GM12878 (cell line): ENCODE results near the gene SCMH1. TPM values are rescaled to one million over a fixed set of nuclear protein-coding genes. Genes with fewer than 3 reads are reported as not detected.

Source experiments
- ATAC-seq: fragments of 200-7000 bp; cut with Tn5 transposase; 3 replicates; pipeline ENCODE4 v1.9.1; 2020; ENCODE audit warnings: mild to moderate bottlenecking, moderate library complexity
- BruUV-seq: library from RNA; stranded (reverse); fragments of 400-500 nt; replicated peaks from 2 replicates; lab custom pipeline; 2021; lab: Mats Ljungman, UMichigan
- CTCF ChIA-PET: fragments of 300-600 bp; sonication (Branson Sonifier 250); formaldehyde crosslinking; extraction: SDS; loops from one replicate; lab custom pipeline; 2021; ENCODE audit warnings: inconsistent platforms; lab: Yijun Ruan, JAX
- POLR2A ChIA-PET: fragments of 350-600 bp; formaldehyde crosslinking; extraction: SDS; loops from one replicate; lab custom pipeline; 2021; ENCODE audit warnings: inconsistent platforms; lab: Charles Lee
- RAD21 ChIA-PET: fragments of 300-600 bp; sonication (Branson Sonifier 250); formaldehyde crosslinking; loops from one replicate; lab custom pipeline; 2023; ENCODE audit warnings: antibody characterized with exemption; ENCODE audit not compliant: unreplicated experiment; lab: Charles Lee
- SMC1A ChIA-PET: fragments of 300-600 bp; sonication (Branson Sonifier 250); formaldehyde crosslinking; loops from one replicate; lab custom pipeline; 2023; ENCODE audit not compliant: unreplicated experiment, uncharacterized antibody; lab: Charles Lee
- DNase-seq: peaks from one replicate; pipeline ENCODE4 v3.0.0-alpha.2; 2011; ENCODE audit warnings: low read depth, low spot score
- FAIRE-seq: peaks from 3 replicates; lab custom pipeline; 2011; peaks lifted over from hg19 to GRCh38; lab: Jason Lieb, UNC
- H2AFZ ChIP-seq: 2 replicates; pipeline ENCODE4 v1.6.0; 2011; ENCODE audit warnings: low read depth, low read length, control low read depth; ENCODE audit not compliant: control insufficient read depth
- H3K27ac ChIP-seq: 2 replicates; pipeline ENCODE4 v1.5.1; 2011; ENCODE audit warnings: control low read depth; ENCODE audit not compliant: control insufficient read depth, insufficient read depth
- H3K27me3 ChIP-seq, 2 experiments: replicated peaks in 1 of 2; 2 replicates each; pipeline versions ENCODE4 v1.6.0 to v1.6.1; 2011; ENCODE audit warnings: low read length in 1 of 2; ENCODE audit not compliant: control insufficient read depth in 2 of 2, insufficient read depth in 2 of 2
- H3K36me3 ChIP-seq, 2 experiments: 2 replicates each; pipeline ENCODE4 v1.5.1; 2011; ENCODE audit warnings: low read length in 1 of 2; ENCODE audit not compliant: control insufficient read depth in 2 of 2, insufficient read depth in 2 of 2
- H3K4me1 ChIP-seq: 2 replicates; pipeline ENCODE4 v1.6.1; 2011; ENCODE audit warnings: mild to moderate bottlenecking, low read length, moderate library complexity, mixed read lengths; ENCODE audit not compliant: control insufficient read depth, insufficient read depth
- H3K4me2 ChIP-seq: 2 replicates; pipeline ENCODE4 v1.6.0; 2011; ENCODE audit warnings: control low read depth; ENCODE audit not compliant: control insufficient read depth, insufficient read depth
- H3K4me3 ChIP-seq: fragments of 200-600 bp; sonication (generic); 2 replicates; pipeline ENCODE4 v1.5.1; 2016
- H3K79me2 ChIP-seq: 2 replicates; pipeline ENCODE4 v1.6.0; 2011; ENCODE audit warnings: low read length; ENCODE audit not compliant: control insufficient read depth, insufficient read depth
- H3K9ac ChIP-seq: 2 replicates; pipeline ENCODE4 v1.8.0; 2011; ENCODE audit warnings: low read length, control low read depth, mixed read lengths; ENCODE audit not compliant: control insufficient read depth, insufficient read depth
- H3K9me3 ChIP-seq: replicated peaks from 3 replicates; pipeline ENCODE4 v1.5.1; 2011; ENCODE audit warnings: mild to moderate bottlenecking, low read length; ENCODE audit not compliant: control insufficient read depth, insufficient read depth
- H4K20me1 ChIP-seq: 2 replicates; pipeline ENCODE4 v1.6.0; 2011; ENCODE audit not compliant: control insufficient read depth, insufficient read depth
- BACH1 ChIP-seq: fragments of 450-650 bp; IDR thresholded peaks from 2 replicates; pipeline ENCODE4 v1.6.1; 2017; ENCODE audit warnings: mild to moderate bottlenecking, borderline replicate concordance
- CBX3 ChIP-seq: fragments of 200-600 bp; sonication (generic); IDR thresholded peaks from 2 replicates; pipeline ENCODE4 v1.6.1; 2016; ENCODE audit warnings: low read depth, borderline replicate concordance
- CHD1 ChIP-seq: IDR thresholded peaks from 2 replicates; pipeline ENCODE4 v1.6.1; 2012; ENCODE audit warnings: low read depth, low read length, improper control_type of control experiment
- HDGF ChIP-seq: fragments of 450-650 bp; IDR thresholded peaks from 2 replicates; pipeline ENCODE4 v1.6.1; 2016; ENCODE audit warnings: antibody characterized with exemption
- RB1 ChIP-seq: fragments of 450-650 bp; formaldehyde crosslinking; IDR thresholded peaks from 2 replicates; pipeline ENCODE4 v1.6.1; 2017; ENCODE audit warnings: mild to moderate bottlenecking, borderline replicate concordance
- RFX5 ChIP-seq: IDR thresholded peaks from 2 replicates; pipeline ENCODE4 v1.6.1; 2011; ENCODE audit warnings: low read depth, low read length, improper control_type of control experiment
- RUNX3 ChIP-seq: IDR thresholded peaks from 2 replicates; pipeline ENCODE4 v1.6.1; 2012; ENCODE audit warnings: low read length, inconsistent platforms
- TCF3 ChIP-seq: IDR thresholded peaks from 2 replicates; pipeline ENCODE4 v1.6.1; 2012; ENCODE audit warnings: low read depth, mild to moderate bottlenecking, low read length, borderline replicate concordance; ENCODE audit not compliant: insufficient read depth
- YBX1 ChIP-seq: fragments of 450-650 bp; IDR thresholded peaks from 2 replicates; pipeline ENCODE4 v1.6.1; 2016; ENCODE audit warnings: antibody characterized with exemption
- WGBS: methylation state at CpG from one replicate; pipeline ENCODE4 v1.1.6; 2016; ENCODE audit warnings: low lambda C conversion rate; ENCODE audit not compliant: insufficient replicate concordance, insufficient coverage; ENCODE audit errors: missing lambda C conversion rate; 5-methylcytosine and 5-hydroxymethylcytosine counted together
- in situ Hi-C: fragments of 300-500 bp; cut with MboI; formaldehyde crosslinking; loops from 9 replicates; pipeline ENCODE4 v1.14.3; 2018; ENCODE audit warnings: mixed read lengths
- intact Hi-C: fragments of 100-400 bp; cut with micrococcal nuclease; formaldehyde crosslinking; loops from one replicate; pipeline ENCODE4 v1.14.2; 2022; ENCODE audit not compliant: unreplicated experiment
- polyA plus RNA-seq, 11 experiments: library from polyadenylated mRNA; depleted of rRNA in 4 of 11; unstranded in 6 of 11; stranded (reverse) in 5 of 11; fragments of >200 nt; fragmentation: Nextera tagmentation in 4 of 11; fragmentation: Illumina TruSeq in 1 of 11; extraction: Ambion mirVana in 4 of 11; extraction: Trizol in 1 of 11; gene quantifications; 1 replicate in 1 of 11; 2 replicates in 10 of 11; pipeline versions ENCODE4 v1.2.1 to v1.2.3, GENCODE V29; 2011 to 2016; ENCODE audit warnings: inconsistent platforms in 2 of 11, missing spikeins in 2 of 11, low read depth in 1 of 11
- total RNA-seq, 4 experiments: library from RNA; depleted of rRNA in 3 of 4; stranded (reverse); fragments of >200 nt in 3 of 4; fragmentation: Illumina TruSeq in 1 of 4; extraction: Trizol in 1 of 4; gene quantifications; 2 replicates each; pipeline versions ENCODE4 v1.2.1 to v1.2.3, GENCODE V29; 2013 to 2021
- TF ChIP-seq, protein P1 (sequence below): IDR thresholded peaks from 2 replicates; pipeline ENCODE4 v1.6.1; 2012; ENCODE audit warnings: mild to moderate bottlenecking, low read depth, low read length
- TF ChIP-seq, protein P2 (sequence below): IDR thresholded peaks from 2 replicates; pipeline ENCODE4 v1.6.1; 2011; ENCODE audit warnings: borderline replicate concordance, low read depth, mild to moderate bottlenecking, moderate library complexity, low read length; ENCODE audit not compliant: insufficient read depth, poor library complexity, severe bottlenecking

The SCMH1 gene
- total and polyA plus RNA-seq, 10 of the 15 experiments (the other 5 are each of a cell fraction or from before 2014, with no cell fraction given), result 7.5 to 44.1 (median 27.8) TPM

DNA sequence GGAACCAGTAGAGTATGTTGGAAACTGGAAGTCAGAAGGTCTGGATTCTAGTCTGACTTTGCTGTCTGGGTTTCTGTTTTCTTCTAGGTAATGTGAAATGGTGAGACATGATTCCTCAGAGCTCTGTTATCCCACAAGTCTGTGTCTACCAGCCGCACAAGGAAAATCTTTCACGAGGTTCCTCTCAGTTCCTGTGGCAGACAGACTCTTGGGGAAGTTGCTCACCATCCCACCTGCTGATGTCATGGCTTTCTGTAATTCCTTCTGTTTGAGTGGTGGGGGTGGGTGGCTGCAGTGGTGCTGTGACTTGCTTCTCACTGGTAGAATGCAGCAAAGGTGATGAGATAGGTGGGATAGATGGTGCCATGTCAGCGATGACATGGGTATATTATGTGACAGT, 17.1 kb upstream of the SCMH1 start:
- Histone ChIP-seq H2AFZ (no peak overlapping the region), H3K79me2 (no peaks in the 10 kb centered on the region), H3K9me3 (no peaks in the 10 kb centered on the region; the same call in 1 of the 3 replicates), H3K4me1 (no peaks in the 10 kb centered on the region), H4K20me1 (no peaks in the 10 kb centered on the region), H3K27ac (no peak overlapping the region), H3K27me3 (no peaks in the 10 kb centered on the region), H3K4me3 (no peak overlapping the region), H3K4me2 (no peak overlapping the region), H3K9ac (no peak overlapping the region), H3K36me3 (no peaks in the 10 kb centered on the region)
- ChIA-PET POLR2A (interaction anchor here (0.7 kb wide), 1 partner anchor 24 kb away, joined by 3 read pairs; no protein-coding TSS in a partner anchor), RAD21 (no interaction called here), SMC1A (interaction anchor here (1.0 to 1.5 kb wide), 2 partner anchors 16 to 18 kb away, joined by 3 read pairs; no protein-coding TSS in a partner anchor), CTCF (interaction anchor here (1.0 to 2.0 kb wide), 4 partner anchors 8 to 175 kb away, joined by 3 to 6 read pairs (median 4); no protein-coding TSS in a partner anchor)
- no TSS peak for BruUV-seq
- ATAC-seq (no peak), DNase-seq (no peak), FAIRE-seq (no peak)
- TF ChIP-seq RUNX3, result no peak
- no peak for TF ChIP-seq YBX1
- TF ChIP-seq, protein P1, sequence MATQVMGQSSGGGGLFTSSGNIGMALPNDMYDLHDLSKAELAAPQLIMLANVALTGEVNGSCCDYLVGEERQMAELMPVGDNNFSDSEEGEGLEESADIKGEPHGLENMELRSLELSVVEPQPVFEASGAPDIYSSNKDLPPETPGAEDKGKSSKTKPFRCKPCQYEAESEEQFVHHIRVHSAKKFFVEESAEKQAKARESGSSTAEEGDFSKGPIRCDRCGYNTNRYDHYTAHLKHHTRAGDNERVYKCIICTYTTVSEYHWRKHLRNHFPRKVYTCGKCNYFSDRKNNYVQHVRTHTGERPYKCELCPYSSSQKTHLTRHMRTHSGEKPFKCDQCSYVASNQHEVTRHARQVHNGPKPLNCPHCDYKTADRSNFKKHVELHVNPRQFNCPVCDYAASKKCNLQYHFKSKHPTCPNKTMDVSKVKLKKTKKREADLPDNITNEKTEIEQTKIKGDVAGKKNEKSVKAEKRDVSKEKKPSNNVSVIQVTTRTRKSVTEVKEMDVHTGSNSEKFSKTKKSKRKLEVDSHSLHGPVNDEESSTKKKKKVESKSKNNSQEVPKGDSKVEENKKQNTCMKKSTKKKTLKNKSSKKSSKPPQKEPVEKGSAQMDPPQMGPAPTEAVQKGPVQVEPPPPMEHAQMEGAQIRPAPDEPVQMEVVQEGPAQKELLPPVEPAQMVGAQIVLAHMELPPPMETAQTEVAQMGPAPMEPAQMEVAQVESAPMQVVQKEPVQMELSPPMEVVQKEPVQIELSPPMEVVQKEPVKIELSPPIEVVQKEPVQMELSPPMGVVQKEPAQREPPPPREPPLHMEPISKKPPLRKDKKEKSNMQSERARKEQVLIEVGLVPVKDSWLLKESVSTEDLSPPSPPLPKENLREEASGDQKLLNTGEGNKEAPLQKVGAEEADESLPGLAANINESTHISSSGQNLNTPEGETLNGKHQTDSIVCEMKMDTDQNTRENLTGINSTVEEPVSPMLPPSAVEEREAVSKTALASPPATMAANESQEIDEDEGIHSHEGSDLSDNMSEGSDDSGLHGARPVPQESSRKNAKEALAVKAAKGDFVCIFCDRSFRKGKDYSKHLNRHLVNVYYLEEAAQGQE, result no peak
- TF ChIP-seq, protein P2, sequence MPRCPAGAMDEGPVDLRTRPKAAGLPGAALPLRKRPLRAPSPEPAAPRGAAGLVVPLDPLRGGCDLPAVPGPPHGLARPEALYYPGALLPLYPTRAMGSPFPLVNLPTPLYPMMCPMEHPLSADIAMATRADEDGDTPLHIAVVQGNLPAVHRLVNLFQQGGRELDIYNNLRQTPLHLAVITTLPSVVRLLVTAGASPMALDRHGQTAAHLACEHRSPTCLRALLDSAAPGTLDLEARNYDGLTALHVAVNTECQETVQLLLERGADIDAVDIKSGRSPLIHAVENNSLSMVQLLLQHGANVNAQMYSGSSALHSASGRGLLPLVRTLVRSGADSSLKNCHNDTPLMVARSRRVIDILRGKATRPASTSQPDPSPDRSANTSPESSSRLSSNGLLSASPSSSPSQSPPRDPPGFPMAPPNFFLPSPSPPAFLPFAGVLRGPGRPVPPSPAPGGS, result no peak
- TF ChIP-seq CHD1, result no peak
- TF ChIP-seq RFX5, result no peak
- TF ChIP-seq RB1, result no peak
- no peak for TF ChIP-seq BACH1
- no peak for TF ChIP-seq CBX3
- no peak for TF ChIP-seq TCF3
- no peak for TF ChIP-seq HDGF
- intact Hi-C loops (no loop called here), in situ Hi-C loops (no loop called here)
- 69% methylated on average over 3 of the region's 3 CpGs for WGBS
